Measurements from ENCODE around the gene ITGB4.

Gene ITGB4

DNA sequence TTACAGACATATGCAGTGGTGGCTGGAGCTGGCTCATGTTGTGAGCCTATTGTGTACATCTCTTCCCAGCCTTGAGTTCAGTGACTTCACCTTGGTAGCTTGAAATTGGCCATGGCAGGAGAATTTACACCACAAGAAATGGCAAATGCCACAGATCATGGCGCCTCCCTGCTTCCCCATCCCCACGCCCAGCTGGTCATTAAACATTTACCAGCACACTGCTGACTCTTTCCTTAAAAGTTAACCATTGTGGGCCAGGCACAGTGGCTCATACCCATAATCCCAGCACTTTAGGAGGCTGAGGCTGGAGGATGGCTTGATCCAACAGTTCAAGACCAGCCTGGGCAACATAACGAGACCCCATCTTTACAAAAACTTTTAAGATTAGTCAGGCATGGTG is 22.6 kb upstream of the ITGB4 start:
- no peak for DNase-seq

DNA sequence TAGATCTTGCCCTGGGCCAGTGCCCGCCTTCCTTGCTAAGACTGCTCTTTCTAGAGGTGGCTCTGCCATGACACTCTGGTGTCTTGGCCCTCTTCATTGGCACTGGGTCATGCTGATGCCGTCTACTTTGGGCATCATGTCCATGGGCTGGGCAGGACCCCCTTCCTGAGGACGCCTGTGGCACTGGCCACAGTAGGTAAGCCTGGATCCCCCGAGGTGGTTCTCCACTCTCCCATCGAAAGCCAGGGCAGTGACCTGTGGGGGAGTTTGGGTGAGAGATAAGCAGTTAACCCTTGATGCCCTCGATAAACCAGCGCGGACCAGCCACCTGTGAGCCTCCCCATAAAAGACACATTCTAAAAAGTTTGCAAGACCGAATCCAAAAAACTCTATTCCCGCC is 20.0 kb upstream of the ITGB4 start:
- DNase-seq = no peak

DNA sequence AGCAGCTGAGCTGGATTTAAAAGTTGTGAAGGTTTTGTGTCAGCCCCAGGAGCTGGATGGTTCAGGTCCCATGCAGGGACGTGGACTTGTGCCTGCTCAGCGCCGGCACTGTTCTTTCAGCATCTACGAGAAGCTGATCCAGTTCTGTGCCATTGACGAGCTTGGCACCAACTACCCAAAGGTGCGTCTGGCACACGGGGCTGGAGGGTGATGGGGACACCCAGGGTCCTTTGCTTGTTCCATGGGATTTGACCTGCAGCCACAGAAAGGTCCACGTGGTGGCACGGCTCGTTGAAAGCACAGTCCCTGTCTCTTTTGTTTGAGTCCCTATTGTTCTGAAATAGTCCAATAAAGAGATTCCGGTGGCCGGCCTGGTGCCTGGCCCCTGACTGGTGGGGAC is 18.1 kb upstream of the ITGB4 start:
- no peak for DNase-seq

DNA sequence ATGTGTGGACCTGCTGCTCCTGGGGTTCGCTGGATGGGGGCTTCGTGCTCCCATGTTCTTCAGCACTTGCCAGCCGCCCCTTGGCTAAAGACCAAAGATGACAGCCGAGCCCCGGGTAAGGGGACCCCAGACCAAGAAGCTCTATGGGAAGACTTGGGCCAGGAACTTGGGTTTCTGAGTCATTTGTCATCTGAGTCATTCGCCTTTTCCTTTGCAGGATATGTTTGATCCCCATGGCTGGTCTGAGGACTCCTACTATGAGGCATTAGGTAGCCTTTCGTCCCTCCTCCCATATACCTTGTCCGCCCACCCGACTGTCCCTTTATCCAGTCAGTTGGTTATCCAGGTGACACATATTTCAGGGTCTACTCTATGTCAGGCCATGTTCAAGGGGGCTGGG is 17.7 kb upstream of the ITGB4 start:
- no peak for DNase-seq

DNA sequence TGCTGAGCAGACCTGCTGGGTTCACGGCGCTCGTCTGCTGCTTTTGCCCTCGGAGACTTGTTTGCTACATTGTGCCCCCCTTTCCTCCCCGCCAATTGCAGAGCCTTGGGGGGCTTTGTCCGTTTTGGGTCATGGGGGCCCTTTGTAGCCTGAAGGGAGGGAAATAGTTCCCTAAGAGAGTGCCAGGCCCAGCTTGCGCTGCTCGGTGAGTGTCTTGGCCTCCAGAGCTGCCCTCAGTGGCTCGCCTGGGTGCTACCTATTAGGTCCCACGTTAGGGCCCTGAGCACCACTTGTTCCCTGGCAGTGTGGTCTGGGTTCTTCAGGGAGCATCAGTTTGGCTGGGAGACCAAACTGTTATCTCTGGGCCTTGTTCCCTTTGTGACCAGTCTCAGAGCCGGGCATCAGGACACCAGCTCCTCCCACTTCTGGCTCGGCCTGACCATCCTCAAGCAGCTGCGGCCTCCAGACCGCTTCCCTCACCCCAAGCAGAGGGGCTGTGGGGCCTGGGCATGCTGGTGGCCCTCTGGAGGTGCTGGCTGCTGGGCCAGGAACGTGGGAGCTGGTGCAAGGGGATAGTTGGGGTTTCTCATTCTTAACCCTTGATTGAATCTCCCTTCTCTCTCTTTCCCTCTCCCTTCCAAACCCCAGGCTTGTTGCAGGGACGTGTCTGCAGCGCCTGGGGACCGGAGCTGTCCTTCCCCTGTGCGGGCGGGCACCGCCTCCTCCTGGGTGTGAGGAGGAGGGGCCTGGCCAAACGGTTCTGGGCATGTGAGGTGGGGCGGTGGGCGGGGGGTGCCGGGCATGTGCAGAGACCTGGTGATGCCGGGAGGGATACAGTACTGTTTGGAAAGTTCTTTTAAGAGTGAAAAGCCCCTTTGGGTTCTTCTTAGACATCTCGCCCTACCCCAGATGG is 16.0 kb upstream of the ITGB4 start:
- DNase-seq = peak; percentile 63

GRCh38 chr17:75706042-75706728 is 15.1 kb upstream of the ITGB4 start:
- no peak for DNase-seq

DNA sequence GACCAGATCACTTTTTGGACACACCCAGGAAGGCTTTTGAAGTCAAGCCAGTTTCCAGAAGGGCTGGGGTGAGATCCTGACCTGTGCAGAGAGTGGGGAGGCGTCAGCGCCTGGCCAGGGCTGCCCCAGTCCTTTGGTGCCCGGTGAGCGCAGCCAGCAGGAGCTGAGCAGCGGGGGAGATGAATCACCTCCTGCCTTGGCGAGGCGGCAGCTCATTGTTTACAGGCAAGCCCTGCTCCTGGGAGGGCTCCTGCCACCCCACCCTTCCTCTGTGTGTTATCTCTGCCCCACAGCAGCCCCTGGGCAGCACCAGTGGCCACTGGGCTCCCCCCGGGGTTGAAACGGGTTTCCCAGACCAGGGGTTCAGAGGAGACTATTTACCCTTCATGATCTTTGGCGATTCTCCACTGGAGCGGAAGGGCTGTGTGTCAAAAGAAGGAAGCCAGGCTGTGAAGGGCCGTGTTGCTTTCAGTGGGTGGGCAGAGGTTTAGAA is 14.1 kb upstream of the ITGB4 start:
- DNase-seq = peak; percentile 95

DNA sequence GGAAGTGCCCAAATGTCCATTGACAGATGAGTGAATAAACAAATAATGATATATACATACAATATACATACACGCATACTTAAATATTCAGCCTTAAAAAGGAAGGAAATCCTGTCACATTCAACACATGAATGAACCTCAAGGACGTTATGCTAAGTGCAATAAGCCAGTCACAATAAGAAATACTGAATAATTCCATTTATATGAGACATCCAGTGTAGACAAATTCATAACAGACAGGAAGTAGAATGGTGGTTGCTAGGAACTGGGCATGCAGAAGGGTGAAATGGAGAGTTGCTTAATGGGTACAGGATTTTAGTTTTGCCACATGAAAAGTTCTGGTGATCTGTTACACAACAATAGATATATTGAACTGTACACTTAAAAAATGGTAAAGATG is 8.8 kb upstream of the ITGB4 start:
- DNase-seq = no peak

- no peak for DNase-seq
These were observed 1.5 kb upstream of the ITGB4 start for GRCh38 chr17:75719732-75720131.

DNA sequence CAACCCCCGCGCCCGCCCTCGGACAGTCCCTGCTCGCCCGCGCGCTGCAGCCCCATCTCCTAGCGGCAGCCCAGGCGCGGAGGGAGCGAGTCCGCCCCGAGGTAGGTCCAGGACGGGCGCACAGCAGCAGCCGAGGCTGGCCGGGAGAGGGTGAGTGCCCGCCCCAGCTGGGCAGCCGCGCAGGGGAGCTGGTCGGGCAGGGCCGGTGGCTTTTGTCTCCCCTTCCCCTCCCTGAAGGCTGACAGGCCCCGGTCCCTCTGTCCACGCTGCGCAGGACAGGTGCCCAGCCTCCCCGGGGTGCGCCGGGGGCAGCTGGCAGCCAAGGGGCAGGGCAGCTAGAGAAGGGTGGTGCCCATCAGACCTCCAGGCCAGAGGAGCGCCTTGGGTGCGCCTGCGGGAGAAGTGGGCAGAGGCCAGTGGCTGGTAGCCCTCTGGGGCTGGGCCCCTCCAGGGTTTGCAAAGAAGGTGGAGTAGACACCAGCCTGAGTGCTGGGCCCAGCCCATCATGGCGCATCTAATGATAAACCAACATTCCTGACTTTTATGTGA is 278 bp downstream of the ITGB4 start:
- DNase-seq = no peak

DNA sequence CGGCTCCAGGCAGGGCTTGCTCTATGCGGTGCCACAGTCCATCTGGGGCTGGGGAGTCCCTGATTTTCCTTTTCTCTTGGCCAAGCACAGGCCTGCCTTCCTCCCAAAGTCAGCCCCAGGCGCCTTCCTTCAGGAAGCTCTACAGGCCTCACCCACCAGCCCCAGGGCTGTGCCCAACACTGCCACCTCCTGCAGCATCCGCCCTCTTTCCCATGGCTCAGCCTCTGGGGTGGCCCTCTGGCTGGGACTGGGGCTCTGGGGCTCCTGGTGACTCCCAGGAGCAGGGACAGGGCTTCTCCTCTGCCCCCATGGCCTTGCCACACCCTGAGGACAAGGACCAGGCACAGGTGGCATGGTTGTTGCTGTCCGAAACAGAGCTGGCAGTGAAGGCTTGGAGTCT is 817 bp downstream of the ITGB4 start:
- no peak for DNase-seq

DNA sequence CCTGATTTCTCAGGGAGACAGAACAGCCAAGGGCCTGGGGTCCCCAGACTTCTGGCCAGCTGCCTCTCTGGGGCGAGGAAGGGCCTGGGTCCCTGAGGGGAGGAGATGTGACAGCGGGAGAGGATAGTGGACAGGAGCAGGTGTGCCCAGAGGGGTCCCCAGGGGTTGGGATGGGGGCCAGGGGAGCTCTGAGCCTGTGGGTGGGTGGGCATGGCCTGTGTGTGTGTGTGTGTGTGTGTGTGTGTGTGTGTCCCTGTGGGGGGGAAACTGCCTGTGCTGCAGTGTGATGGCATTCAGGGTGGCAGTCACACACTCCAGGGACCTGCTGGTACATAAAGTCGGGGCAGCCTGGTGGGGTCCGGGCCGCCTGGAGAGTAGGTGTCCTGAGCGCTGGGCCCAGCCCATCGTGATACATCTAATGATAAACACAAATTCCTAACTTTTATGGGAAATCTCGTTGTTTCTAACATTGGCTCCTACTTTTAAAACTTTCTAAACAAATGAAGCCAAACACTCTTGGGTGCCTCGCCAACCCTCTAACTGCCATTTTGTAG is 1.4 kb downstream of the ITGB4 start:
- no peak for DNase-seq

DNA sequence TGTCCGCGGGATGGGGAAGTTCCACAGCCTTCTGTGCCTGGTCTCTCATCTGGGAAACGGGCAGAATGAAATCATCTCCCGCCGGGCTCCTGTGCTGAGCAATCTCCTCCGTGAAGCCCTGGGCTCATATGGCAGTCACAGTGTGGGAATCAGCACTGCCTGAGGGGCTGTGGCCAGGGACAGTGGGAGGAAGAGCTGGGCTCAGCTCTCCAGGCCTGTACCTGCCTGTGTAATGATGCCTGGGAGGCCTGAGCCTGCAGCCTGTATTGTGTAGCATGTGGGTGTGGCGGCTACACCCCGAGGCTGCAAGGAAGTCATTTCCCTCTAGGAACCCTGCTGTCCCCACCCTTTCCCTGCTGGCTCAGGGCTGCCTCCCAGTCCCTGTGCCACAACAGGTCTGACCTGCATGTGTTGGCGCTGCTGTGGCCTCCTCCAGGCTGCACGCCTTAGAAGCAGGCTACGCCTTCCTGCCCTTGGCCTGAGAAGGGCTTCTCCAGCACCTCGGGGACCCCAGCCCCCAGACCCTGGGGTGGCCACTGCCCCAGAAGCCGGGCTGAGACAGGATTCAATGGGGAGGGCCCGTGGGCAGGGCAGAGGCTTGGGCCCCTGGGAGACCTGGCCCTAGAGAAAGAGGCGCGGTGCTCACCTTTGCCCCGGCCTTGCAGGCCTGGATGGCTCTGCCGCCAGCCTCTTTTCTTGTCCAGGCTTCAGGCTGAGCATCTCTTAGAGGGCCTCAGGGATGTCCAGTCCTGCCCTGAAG is 2.1 kb downstream of the ITGB4 start:
- no peak for DNase-seq

- DNase-seq = no peak
These were observed 3.1 kb downstream of the ITGB4 start for GRCh38 chr17:75724016-75725003.

DNA sequence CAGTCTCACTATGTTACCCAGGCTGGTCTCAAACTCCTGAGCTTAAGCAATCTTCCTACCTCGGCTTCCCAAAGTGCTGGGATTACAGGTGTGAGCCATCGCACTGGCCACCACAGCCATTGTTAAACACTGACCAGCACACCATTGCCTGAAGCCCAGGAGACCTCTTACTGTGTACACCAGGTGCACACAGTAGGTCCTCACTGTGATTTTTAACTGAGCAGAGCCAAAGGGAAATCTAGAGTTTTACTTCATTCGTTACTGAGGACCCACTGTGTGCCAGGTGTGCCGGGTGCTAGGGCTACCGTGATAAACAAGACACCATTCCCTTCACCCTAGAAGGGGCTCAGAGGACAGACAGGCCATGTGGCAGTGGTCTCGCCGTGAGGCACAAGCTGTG is 4.2 kb downstream of the ITGB4 start:
- no peak for DNase-seq

DNA sequence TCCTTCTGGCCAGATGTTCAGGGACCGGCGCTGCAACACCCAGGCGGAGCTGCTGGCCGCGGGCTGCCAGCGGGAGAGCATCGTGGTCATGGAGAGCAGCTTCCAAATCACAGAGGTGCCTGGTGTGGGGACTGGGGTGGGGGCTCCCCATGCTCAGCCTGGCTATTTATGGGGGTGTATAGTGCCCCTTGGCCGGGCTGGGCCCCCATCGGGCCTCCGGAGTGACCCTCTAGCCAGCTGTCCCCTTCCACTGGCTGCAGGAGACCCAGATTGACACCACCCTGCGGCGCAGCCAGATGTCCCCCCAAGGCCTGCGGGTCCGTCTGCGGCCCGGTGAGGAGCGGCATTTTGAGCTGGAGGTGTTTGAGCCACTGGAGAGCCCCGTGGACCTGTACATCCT is 6.1 kb downstream of the ITGB4 start:
- DNase-seq = no peak

DNA sequence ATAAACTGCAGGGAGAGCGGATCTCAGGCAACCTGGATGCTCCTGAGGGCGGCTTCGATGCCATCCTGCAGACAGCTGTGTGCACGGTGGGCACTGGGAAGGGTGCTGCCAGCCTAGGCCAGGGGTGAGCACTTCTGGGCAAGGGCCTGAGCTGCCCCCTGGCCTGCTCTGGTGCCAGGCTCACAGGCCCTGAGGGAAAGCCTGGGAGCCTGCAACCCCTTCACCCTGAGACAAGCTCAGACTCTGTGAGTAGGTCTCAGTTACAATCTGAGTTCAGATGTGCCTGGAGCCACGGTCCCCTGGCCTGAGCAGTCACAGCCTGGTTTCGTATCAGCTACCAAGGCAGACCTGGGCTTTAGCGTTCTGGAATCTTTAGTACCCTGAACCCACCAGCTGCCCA is 8.1 kb downstream of the ITGB4 start:
- no peak for DNase-seq

GRCh38 chr17:75730065-75730464 is 8.8 kb downstream of the ITGB4 start:
- DNase-seq = no peak

GRCh38 chr17:75731086-75731715 is 9.9 kb downstream of the ITGB4 start:
- no peak for DNase-seq

GRCh38 chr17:75731716-75732498 is 10.6 kb downstream of the ITGB4 start:
- DNase-seq = no peak

Measured in hematopoietic multipotent progenitor cell treated with erythropoietin and hydrocortisone succinate and interleukin-3 and kit ligand, for 8 days (in vitro differentiated cells).